ENCODE data around the gene ANXA2R. TPM values are rescaled to one million over a fixed set of nuclear protein-coding genes. Genes with fewer than 3 reads are reported as not detected.
"Not testable (repeated sequence)": the region's sequence is repeated elsewhere in the genome, so short reads cannot be mapped to it uniquely, and the experiment has no call there.

The ANXA2R gene
- total RNA-seq, 1 experiment from 2014 or later: 0.72 TPM

DNA sequence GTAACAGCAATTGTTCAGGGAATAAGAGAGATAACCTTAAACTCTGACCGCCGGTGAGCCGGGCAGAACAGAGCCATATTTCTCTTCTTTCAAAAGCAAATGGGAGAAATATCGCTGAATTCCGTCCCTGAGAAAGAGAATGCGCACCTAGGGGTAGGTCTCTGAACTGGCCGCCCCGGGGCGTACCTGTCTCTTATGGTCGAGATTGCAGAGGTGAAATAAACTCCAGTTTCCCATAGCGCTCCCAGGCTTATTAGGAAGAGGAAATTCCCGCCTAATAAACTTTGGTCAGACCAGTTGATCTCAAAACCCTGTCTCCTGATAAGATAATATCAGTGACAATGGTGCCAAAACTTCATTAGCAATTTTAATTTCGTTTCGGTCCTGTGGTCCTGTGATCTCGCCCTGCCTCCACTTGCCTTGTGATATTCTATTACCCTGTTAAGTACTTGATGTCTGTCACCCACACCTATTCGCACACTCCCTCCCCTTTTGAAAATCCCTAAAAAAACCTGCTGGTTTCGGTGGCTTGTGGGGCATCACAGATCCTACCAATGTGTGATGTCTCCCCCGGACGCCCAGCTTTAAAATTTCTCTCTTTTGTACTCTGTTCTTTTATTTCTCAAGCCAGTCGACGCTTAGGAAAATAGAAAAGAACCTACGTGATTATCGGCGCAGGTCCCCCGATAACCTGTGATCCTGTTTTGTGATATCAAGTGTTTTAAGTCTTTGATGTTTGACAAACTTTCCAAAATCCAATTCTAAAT, 14.8 kb downstream of the ANXA2R start:
- H3K27ac Mint-ChIP-seq; DNase-seq (ENCODE audit: low spot score); ATAC-seq; POLR2A ChIA-PET; H3K9me3 Mint-ChIP-seq; H3K36me3 Mint-ChIP-seq: not testable (repeated sequence)
- Mint-ChIP-seq H3K4me3 (peak overlapping the region; percentile 59), H3K4me1 (peaks cover 18% of the 10 kb centered on the region), H3K27me3 (ENCODE audit: low read depth) (peaks cover 99% of the 10 kb centered on the region)
- CTCF ChIA-PET: interaction anchor here (0.7 kb wide), 1 partner anchor 43 kb away, joined by 3 read pairs; no protein-coding TSS in a partner anchor

GRCh38 chr5:43024217-43024616, 15.9 kb downstream of the ANXA2R start:
- no peak for TF ChIP-seq GABPB1 (CRISPR knock-in tag; IDR thresholded peaks at IDR 0.05)
- no peak for TF ChIP-seq GTF2I (CRISPR knock-in tag; conservative IDR thresholded peaks at IDR 0.05)
- no peak for TF ChIP-seq RELA (CRISPR knock-in tag; IDR thresholded peaks at IDR 0.05; ENCODE audit: borderline replicate concordance)
- TF ChIP-seq SMAD3 (CRISPR knock-in tag; IDR thresholded peaks at IDR 0.05; ENCODE audit: borderline replicate concordance): no peak
- TF ChIP-seq ZNF671 (CRISPR knock-in tag; IDR thresholded peaks at IDR 0.05): no peak
- TF ChIP-seq CREB1 (CRISPR knock-in tag; IDR thresholded peaks at IDR 0.05): no peak
- no peak for TF ChIP-seq PRRX2 (CRISPR knock-in tag; IDR thresholded peaks at IDR 0.05)
- no peak for TF ChIP-seq ARID4B (CRISPR knock-in tag; IDR thresholded peaks at IDR 0.05; ENCODE audit: borderline replicate concordance)
- no peak for TF ChIP-seq SP1 (CRISPR knock-in tag; conservative IDR thresholded peaks at IDR 0.05)
- TF ChIP-seq TP53 (CRISPR knock-in tag; IDR thresholded peaks at IDR 0.05): no peak
- TF ChIP-seq E2F1 (CRISPR knock-in tag; IDR thresholded peaks at IDR 0.05): no peak
- TF ChIP-seq ERG (CRISPR knock-in tag; IDR thresholded peaks at IDR 0.05): no peak
- no peak for TF ChIP-seq FOXJ3 (CRISPR knock-in tag; IDR thresholded peaks at IDR 0.05; ENCODE audit: borderline replicate concordance)
- no peak for TF ChIP-seq NR1H2 (CRISPR knock-in tag; IDR thresholded peaks at IDR 0.05)
- TF ChIP-seq PREB (CRISPR knock-in tag; IDR thresholded peaks at IDR 0.05; ENCODE audit: borderline replicate concordance): no peak
- TF ChIP-seq, protein P1, sequence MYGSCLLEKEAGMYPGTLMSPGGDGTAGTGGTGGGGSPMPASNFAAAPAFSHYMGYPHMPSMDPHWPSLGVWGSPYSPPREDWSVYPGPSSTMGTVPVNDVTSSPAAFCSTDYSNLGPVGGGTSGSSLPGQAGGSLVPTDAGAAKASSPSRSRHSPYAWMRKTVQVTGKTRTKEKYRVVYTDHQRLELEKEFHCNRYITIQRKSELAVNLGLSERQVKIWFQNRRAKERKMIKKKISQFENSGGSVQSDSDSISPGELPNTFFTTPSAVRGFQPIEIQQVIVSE (CRISPR knock-in tag; IDR thresholded peaks at IDR 0.05; ENCODE audit: borderline replicate concordance): no peak
- TF ChIP-seq TCF7 (CRISPR knock-in tag; IDR thresholded peaks at IDR 0.05; ENCODE audit: low read depth): no peak
- no peak for TF ChIP-seq ZNF263 (CRISPR knock-in tag; IDR thresholded peaks at IDR 0.05; ENCODE audit: low read depth)
- TF ChIP-seq, protein P2, sequence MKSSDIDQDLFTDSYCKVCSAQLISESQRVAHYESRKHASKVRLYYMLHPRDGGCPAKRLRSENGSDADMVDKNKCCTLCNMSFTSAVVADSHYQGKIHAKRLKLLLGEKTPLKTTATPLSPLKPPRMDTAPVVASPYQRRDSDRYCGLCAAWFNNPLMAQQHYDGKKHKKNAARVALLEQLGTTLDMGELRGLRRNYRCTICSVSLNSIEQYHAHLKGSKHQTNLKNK (CRISPR knock-in tag; IDR thresholded peaks at IDR 0.05): no peak
- TF ChIP-seq CTCF (IDR thresholded peaks at IDR 0.05): no peak
- Mint-ChIP-seq H3K4me1 (peaks cover 29% of the 10 kb centered on the region), H3K36me3 (no peaks in the 10 kb centered on the region), H3K27ac (no peak overlapping the region), H3K4me3 (no peak overlapping the region), H3K9me3 (no peaks in the 10 kb centered on the region), H3K27me3 (ENCODE audit: low read depth) (peaks cover 99% of the 10 kb centered on the region)
- ChIA-PET POLR2A (interaction anchor here (0.6 kb wide), 1 partner anchor 1014 kb away, joined by 3 read pairs; no protein-coding TSS in a partner anchor), CTCF (no interaction called here)
- no peak for DNase-seq (ENCODE audit: low spot score)
- ATAC-seq: no peak
